HL-60 (cell line): ENCODE data around the gene SRSF7.

ENCODE experiments used
- DNase-seq, 2 experiments: peaks; one replicate each; pipeline ENCODE4 v3.0.0-alpha.2; 2010 to 2020; ENCODE audit warnings: low read depth in 1 of 2, low spot score in 1 of 2
- H3K27ac ChIP-seq: fragments of 250-450 bp; sonication (Bioruptor Pico); replicated peaks from 2 replicates; pipeline ENCODE4 v1.5.1; 2020; ENCODE audit warnings: mild to moderate bottlenecking, moderate library complexity
- H3K27me3 ChIP-seq: fragments of 250-450 bp; sonication (Bioruptor Pico); 2 replicates; pipeline ENCODE4 v1.5.1; 2021; ENCODE audit warnings: mild to moderate bottlenecking, moderate library complexity; ENCODE audit not compliant: insufficient read depth, poor library complexity, severe bottlenecking
- H3K4me3 ChIP-seq: replicated peaks from 2 replicates; pipeline ENCODE4 v1.5.1; 2011; ENCODE audit warnings: mild to moderate bottlenecking, control low read depth, low read length; ENCODE audit not compliant: insufficient read depth
- CTCF ChIP-seq: IDR thresholded peaks from one replicate; pipeline ENCODE4 v1.5.1; 2011; ENCODE audit warnings: low read length, control low read depth, inconsistent platforms; ENCODE audit not compliant: insufficient read depth
- GABPA ChIP-seq: IDR thresholded peaks from 2 replicates; pipeline ENCODE4 v1.6.1; 2012; ENCODE audit warnings: low read depth
- POLR2AphosphoS5 ChIP-seq: IDR thresholded peaks from 2 replicates; pipeline ENCODE4 v1.6.1; 2012; ENCODE audit warnings: low read depth
- SPI1 ChIP-seq: IDR thresholded peaks from 2 replicates; pipeline ENCODE4 v1.6.1; 2012; ENCODE audit warnings: low read depth, mild to moderate bottlenecking, borderline replicate concordance
- TF ChIP-seq, protein P1 (sequence below): IDR thresholded peaks from 2 replicates; pipeline ENCODE4 v1.6.1; 2012; ENCODE audit warnings: low read depth; ENCODE audit not compliant: insufficient replicate concordance

The SRSF7 gene

DNA sequence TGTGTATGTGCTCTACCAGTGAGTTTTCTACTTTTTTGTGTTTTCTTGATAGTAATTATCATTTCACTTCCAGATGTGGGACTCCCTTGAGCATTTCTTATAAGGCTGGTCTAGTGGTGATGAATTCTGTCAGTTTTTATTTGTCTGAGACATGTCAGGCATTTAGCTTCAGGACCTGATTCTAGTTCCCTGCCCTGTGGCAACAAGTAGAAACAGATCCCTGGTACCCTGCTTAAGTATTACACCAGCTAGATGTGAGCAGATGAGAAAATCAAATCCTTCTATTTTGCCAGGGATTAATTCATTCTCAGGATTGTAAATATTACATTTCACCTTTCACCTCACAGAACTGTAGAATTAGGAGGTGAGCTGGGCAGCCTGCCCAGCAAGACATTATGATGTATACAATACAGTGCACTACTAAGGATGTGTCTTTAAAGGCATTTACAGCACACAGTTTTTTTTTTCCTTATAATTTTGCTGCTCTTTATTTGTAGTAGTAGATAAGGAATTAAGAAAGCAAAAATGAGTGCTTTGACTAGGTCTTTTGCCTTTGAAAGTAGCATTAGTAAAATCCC lies 50.2 kb downstream of the SRSF7 start:
- DNase-seq = no peak
- Histone ChIP-seq H3K27me3 (no peaks in the 10 kb centered on the region), H3K27ac (no peak overlapping the region), H3K4me3 (no peak overlapping the region)
- TF ChIP-seq GABPA = no peak

- no peak for TF ChIP-seq GABPA
- TF ChIP-seq POLR2AphosphoS5 = no peak
- TF ChIP-seq, protein P1, sequence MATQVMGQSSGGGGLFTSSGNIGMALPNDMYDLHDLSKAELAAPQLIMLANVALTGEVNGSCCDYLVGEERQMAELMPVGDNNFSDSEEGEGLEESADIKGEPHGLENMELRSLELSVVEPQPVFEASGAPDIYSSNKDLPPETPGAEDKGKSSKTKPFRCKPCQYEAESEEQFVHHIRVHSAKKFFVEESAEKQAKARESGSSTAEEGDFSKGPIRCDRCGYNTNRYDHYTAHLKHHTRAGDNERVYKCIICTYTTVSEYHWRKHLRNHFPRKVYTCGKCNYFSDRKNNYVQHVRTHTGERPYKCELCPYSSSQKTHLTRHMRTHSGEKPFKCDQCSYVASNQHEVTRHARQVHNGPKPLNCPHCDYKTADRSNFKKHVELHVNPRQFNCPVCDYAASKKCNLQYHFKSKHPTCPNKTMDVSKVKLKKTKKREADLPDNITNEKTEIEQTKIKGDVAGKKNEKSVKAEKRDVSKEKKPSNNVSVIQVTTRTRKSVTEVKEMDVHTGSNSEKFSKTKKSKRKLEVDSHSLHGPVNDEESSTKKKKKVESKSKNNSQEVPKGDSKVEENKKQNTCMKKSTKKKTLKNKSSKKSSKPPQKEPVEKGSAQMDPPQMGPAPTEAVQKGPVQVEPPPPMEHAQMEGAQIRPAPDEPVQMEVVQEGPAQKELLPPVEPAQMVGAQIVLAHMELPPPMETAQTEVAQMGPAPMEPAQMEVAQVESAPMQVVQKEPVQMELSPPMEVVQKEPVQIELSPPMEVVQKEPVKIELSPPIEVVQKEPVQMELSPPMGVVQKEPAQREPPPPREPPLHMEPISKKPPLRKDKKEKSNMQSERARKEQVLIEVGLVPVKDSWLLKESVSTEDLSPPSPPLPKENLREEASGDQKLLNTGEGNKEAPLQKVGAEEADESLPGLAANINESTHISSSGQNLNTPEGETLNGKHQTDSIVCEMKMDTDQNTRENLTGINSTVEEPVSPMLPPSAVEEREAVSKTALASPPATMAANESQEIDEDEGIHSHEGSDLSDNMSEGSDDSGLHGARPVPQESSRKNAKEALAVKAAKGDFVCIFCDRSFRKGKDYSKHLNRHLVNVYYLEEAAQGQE = no peak
- TF ChIP-seq SPI1 = no peak
- no peak for TF ChIP-seq CTCF
- H3K27ac ChIP-seq = no peak overlapping the region
Measured at GRCh38 chr2:38700113-38700785, 50.9 kb downstream of the SRSF7 start.

GRCh38 chr2:38698467-38699003 lies 52.6 kb downstream of the SRSF7 start:
- H3K27ac ChIP-seq = no peak overlapping the region
- TF ChIP-seq, protein P1 = no peak
- TF ChIP-seq POLR2AphosphoS5 (no peak), GABPA (no peak), CTCF (no peak), SPI1 (no peak)
- H3K27me3 ChIP-seq = no peaks in the 10 kb centered on the region
- no peak overlapping the region for H3K4me3 ChIP-seq
- DNase-seq = no peak

More at GRCh38 chr2:38700113-38700785, 50.9 kb downstream of the SRSF7 start:
- DNase-seq = no peak
- Histone ChIP-seq H3K4me3 (no peak overlapping the region), H3K27me3 (no peaks in the 10 kb centered on the region)

GRCh38 chr2:38697116-38697840 lies 53.9 kb downstream of the SRSF7 start:
- DNase-seq = peak in 1 of 2 experiments; percentile 20
- Histone ChIP-seq H3K27me3 (no peaks in the 10 kb centered on the region), H3K27ac (no peak overlapping the region), H3K4me3 (no peak overlapping the region)
- no peak for TF ChIP-seq GABPA
